Globus pallidus (tissue), 1 donor: ENCODE measurements around the gene PDE11A.

Experiments
- DNase-seq: peaks from one replicate; pipeline ENCODE4 v3.0.0-alpha.2; 2015; ENCODE audit warnings: low spot score

The PDE11A gene

DNA sequence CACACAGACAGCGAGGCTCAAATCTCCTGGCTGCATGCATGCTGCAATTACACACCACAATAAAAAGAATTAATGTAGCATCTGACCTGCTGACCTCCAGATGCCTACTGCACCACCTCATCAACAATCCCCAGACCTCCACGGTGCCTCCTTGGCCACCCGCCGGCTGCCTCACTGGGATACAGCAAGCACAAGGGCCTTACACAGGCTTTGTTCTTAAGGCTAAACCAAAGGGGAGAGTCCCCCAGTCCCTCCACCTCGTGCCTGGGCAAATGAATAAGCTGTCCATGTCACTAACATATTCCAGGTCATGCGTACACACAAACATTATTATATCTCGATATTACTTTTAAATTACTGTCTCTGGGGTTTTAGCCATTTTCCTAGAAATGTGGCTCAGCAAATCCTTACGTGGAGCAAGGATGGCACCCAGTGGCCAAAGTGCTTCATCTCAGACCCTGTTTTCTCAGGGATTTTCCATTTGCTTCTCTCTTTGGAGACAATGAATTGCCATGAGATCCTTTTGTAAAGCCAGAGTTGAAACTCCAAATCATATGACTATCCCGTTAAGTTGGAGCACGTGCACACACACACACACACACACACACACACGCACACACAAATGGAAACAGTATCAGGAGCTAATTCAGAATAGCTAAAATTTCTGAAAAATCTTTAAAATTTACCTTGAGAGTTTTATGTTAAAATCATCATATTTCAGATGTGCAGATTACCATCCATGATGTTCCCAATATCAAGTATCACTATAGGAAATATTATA, 313.8 kb downstream of the PDE11A start:
- peak; percentile 64 for DNase-seq

DNA sequence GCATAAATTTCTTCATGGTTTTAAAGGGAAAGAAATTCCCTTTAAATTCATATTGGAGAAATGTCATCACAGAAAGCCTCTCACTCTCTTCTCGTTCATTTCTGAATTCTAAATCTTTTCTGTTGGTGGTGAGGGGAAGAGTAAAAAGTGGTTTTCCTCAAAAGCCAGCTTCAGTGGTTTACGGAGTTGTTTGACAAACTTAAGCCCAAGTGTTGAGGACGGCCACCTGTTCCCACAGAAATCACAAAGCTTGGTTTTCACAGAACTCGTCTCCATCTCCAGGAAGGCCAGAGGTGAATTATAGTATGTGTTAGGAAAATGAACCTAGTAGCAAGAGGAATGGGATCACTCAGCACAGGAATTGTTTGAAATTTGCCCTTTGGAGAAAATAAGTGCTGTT, 316.2 kb downstream of the PDE11A start:
- no peak for DNase-seq

DNA sequence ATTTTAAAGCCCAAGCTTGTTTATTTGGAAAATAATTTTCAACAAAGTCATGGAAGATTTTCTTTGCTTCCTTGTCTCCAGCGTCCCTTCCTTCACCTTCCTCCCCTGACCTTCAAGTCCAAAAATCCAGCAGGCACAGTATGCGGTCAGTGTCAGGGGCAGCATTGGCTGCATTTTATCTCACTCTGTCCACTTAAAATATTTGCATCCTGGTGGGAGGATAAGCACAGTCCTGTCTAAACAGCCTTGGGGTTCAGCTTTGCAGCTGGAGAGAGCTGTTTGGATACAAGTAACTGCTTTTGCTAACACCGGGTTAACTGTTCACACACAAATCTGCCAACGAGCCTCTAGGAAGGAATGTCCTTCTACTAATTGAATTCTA, 318.1 kb downstream of the PDE11A start:
- peak; percentile 11 for DNase-seq

DNA sequence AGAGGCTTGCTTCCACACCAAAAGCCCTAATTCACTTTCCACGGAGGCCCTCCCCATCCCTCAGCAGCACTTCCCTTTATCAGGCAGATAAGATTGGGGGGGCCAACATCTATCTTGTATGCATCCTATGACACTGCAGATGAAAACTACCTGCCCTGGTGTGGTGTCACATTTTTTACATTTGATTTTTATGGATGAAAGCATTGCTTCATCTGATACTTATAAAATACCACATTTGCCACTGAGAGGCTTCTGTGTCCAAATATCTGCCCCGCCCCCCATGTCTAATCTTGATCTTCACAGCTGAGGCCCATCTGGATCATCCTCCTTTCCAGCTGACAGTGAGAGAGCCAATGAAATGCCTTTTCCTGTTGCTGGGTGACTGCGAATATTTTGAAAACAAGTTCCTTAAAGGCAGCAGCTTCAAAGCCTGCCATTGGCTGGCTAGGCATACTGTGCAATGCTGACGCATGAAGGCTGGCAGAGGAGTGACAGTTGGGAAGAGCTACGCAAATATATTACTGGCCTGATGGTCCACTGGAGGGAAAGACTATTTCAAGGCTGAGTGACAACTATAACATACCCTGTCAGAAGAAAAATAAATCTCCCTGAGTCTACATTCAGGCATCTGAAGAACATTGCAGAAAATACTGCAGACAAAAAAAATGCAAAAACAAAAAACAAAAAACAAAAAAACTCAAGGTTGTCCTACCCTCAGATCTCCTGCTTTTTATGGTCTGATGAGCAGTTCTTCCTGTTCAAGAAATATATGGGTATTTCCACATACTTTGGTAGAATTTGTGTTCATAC, 318.7 kb downstream of the PDE11A start:
- DNase-seq: peak; percentile 81

DNA sequence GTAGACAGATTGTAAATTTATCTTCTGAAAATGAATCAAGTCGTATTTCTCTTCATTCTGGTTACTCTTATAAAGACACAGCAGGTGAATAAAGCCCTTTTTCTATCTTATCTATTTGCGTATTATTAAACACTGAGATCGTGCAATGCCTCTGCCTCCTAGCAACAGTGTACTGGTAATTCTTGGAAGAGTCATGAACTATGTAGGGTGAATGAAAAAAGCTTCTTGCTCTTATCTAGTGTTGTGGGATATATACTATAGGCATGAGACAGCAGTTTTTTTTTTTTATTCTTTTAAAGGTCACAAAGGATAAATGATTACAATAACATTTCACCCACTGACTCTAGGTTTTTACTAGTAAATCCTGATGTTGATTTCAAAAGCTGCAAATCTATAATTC, 324.2 kb downstream of the PDE11A start:
- no peak for DNase-seq

DNA sequence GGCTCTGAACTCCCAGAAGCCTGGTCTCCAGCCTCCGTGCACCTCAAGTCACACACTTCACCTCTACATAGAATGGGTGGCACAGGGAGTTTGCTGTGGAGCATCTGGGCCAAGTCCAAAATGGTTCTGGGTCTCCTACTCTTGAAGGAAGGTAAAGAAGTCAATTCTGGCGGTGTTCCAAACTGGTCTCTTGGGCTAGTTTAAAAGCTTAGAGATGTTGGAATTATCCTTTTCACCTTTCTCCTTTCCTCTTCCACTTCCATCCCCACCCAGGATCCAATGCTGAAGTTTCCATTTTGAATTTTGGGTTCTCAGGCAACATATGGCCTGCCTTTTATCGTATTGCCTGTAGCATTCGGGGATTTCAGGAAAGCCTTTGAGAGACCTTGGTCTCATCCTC, 325.2 kb downstream of the PDE11A start:
- no peak for DNase-seq

DNA sequence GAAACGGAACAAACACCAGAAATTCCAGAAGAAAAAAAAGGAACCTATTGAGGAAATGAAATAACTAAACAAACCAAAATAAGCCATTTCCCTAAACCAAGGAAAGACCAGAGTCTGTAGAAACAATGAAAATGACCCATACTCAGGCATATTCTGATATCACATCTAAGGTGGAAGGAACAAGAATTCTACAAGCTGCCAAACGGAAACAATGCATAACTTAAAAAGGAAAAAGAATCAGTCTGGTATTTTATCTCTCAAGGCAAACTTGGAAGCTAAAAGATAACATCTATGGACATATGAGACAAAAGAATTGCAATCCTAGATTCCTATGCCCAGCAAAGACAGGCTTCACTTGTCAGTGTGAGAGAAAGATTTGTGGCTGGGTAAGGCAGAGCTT, 326.2 kb downstream of the PDE11A start:
- no peak for DNase-seq

DNA sequence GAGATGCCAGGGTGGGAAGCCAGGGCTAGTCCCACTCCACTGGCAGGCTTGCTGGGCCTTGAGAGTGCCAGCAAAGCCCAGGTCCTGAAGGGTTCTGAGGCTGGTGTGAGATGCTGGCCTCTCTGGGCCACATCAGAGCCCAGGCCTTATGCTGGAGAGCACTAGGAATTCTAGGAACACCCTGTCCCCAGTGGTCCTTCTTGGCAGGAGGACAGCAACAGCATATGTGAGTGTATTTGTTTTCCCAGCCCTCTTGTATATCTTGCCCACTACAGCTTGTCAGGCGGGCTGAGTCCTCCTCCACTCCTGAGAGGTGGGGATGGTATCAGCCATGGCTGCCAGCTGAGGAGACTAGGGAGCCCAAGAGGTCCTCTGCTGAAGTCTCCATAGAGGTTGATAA, 327.0 kb downstream of the PDE11A start:
- DNase-seq: no peak

DNA sequence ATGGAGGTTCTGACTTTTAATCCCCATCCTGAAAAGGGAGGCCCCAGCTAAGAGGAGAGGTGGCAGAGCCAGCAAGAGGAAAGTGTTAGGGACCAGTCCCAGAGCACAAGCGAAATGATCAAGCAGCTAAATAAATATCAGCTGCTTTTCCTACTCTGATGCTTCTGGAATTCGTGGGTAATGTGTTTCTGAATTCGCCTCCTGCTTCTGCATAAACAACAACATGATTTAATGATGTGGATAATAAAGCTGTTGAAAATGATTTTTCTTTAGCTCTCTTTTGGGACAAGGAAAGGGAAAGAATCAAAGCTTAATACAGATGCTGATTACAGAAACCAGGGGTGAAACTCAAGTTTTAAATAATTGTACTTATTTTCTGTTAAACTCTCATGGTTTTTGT, 329.7 kb downstream of the PDE11A start:
- DNase-seq: no peak

DNA sequence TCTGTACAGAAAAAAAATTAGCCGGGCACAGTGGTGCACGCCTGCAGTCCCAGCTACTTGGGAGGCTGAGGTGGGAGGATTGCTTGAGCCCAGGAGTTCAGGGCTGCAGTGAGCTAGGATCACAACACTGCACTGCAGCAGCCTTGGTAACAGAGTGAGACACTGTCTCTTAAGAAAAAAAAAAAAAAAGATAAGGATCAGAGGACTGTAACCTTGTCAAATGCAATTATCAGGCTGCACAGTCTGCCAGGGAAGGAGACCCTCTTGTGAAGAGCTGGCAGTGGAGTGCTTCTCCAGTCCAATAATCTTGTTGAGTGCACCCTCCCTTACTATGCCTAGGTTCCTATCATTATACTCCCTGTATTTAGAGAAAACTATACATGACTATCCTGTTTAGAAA, 330.7 kb downstream of the PDE11A start:
- no peak for DNase-seq

DNA sequence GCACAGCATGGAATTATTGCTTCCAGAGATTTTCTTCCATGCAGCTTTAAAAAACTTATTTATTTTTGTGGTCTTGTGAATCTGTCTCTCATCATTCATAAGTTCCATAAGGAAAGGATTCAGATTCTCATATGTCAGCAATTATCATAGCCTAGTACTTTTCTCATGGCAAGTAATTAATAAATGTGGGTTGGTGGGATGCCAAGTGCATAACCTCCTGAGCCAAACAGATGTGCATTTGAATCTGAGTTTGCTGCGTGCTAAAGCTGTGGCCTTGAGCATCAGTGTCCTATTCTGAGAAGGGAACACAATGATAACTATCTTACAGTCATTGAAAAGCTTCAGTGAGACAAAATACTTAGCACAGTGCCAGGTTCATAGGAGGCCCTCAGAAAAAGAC, 331.9 kb downstream of the PDE11A start:
- no peak for DNase-seq

DNA sequence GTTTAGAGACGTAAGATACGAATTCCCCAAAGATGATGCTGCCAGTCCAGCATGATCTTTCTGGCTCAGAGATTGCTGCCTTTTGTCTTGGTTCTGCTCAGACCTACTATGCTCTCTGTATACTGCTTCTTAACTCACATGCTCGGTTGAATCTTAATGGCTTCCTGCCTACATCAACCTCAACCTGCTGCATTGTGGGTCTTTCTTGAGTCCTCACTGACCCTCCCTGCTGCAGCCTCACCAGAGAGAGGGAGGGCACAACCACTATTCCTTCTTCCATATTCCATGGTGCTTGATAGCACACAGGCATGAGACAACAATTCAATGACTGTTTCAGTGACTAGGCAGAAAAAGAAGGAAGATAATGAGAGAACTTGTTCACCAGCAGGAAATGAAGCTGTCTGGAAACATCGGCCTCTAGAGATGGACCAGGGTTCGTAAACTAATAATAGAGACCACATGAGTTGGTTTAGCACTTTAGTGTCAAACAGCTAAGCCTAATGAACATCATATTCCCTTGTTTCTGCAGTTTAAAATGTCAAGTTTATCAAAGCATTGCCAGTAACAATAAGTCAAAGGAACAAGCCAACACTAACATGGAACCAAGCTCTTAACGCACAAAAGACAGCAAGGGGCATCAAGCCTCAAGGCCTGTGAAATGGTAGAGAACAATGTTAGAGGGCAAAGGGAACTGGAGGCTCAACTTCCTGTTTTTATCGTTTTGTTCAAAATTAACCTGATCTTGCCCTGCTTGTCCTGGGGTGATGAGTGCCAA, 333.9 kb downstream of the PDE11A start:
- DNase-seq: no peak

DNA sequence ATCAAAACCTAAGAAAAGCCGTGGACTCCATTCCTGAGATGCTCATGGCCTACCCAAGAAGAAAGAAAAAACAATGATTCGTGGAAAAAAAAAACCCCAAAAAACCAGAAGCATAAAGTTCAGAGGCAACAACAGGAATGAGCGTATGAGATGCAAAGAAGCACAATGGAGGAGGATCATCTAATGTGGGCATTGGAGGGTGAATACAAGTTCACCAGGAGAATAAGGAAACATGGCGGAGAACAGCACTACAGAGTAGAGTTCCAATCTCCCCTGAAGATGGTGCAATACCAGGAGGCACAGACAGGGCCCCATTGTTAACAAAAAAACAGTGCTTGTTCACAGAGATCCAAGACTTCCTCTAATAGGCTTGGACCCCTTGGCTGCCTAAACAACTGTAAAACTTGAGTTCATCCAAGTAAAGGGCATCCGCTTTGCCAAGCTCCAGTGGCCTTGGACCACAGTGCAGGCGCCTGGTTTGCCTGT, 337.2 kb downstream of the PDE11A start:
- no peak for DNase-seq

DNA sequence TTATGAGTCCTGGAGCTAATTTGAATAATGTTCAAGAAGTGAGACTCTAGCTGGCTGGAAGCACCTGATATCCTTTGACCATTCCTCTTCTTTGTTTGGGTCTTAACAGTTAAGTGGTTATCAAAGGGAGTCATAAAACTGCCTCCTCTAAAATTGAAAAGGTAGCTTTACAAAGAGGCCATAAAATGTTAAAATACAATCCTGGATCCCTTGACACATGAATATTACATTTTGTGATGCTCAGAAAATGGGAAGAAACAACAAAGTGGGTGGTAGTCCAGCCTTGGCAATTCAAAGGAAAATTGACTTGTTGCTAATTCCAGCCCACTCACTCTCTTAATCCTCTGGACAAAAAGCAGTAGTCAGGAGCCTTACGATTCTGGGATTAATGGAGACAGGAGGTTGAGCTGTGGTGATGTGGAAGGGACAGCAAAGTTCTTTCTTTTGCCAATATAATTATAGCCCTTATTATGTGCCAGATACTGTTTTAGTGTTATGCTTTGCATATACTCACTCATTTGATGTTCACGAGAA, 339.2 kb downstream of the PDE11A start:
- no peak for DNase-seq

DNA sequence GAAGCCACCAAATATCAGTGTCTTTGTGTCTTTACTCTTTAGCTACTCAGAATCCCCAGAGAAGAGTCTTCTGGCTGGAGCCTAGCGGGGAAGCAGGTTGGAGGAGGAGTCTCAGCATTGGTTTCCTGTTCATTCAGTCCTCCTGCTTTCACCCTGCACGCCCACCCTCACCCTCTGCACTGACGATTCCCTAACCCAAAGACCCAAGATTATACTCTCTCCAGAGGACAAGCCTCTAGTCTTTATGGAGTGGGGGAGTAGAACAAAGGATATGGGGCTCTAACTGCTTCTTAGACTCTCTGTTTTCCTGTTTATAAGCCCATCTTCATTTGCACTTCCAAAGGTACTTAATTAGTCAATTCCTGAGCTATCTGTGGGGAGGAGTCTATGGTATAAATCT, 341.2 kb downstream of the PDE11A start:
- no peak for DNase-seq

DNA sequence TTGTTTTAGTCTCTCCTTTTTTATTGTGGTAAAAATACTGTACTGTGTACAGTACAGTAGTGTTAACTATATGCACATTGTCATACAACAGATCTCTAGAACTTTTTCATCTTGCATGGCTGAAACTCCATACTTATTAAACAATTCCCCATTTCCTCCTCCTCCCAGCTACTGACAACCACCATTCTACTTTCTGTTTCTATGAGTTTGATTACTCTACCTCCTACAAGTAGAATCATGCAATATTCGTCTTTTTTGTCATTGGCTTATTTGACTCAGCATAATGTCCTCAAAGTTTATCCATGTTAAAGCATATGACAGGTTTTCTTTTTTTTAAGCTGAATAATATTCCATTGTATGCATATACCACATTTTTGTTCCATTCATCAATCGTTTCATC, 341.8 kb downstream of the PDE11A start:
- DNase-seq: no peak

DNA sequence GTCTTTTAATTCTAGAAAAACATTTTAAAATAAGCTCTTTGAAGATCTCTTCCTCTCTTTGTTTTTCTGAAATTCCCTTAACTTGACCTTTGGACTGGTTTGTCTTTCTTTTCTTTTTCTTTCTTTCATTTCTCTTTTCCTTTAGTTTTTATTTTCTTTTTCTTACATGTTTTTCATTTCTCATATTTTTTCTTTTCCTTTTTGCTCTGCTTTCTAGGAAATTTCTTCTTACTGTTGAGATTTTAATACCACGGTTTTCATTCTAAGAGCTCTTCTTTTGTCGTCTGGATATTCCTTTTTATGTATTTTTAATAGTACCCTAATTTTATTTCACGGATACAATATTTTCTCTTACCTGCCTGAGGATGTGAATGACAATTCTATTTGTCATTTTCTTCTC, 342.2 kb downstream of the PDE11A start:
- DNase-seq: no peak

DNA sequence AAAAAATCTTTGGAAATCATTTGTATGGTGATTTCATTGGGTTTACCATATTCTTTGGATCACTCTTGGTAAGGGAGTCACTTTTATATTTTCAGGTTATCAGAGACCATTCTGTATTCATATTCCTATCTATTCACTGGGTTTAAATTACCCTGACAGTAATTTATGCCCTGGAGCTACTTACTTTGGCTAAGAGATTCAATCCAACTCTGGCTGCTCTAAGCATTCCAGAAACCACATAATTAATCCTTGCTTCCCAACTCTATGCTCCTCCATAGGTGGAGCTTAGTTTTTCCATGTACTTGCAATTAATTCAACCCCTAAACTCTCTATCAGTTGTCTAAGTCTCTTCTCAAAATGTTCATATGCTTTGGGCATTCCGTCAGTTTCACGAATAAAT, 343.7 kb downstream of the PDE11A start:
- DNase-seq: no peak

DNA sequence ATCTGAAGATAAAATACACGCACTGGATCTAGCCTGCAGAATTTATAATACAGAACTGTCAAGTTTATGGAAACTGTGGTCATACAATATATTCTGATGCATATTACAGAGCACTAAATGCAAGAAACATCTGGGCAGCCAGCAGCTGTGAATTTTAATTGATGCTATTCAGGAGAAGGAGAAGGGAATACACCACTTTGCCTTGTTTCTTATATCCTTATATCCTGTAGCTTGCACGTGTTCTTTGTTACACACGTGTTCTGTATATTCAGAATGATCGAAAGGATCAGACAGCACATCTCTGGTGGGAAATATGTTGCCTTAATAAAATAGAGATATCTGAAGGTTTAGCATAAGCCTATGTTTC, 344.2 kb downstream of the PDE11A start:
- DNase-seq: no peak

DNA sequence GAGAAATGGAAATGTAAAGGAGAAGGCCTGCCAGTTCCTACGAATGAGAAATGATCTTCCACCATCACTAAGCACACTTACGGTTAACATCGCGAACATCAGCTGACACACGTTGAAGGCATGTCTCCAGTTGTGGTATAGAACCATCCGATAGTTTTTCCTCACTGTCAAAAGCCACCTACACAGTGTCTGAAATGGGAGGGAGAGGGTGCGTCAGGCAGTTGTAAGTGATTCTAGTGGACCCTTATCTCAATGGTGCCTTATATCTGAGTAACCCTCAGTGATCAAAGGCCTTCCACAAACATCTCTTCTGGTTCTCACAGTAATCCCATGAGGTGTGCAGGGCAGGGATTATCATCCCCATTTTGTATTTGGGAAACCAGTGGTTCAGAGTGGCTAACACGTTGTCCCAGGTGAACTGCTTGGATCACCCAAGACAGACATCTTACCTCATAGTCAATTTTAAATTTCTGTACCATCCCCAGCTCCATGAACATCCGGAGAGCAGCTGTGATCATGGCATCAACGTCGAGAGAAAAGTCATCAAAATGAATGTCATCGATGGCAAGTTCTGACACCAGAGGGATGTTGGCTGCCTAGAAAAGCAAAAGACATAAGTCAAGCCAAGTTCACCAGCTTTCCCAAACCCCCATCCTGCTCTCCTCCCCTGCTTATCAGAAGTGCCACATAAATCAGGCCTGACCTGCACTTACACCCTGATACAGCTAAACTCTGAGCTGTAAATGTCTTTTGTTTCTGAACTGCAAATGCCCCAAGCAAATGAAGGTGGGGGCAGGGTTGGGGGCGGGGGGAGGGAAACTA, 344.8 kb downstream of the PDE11A start:
- no peak for DNase-seq

DNA sequence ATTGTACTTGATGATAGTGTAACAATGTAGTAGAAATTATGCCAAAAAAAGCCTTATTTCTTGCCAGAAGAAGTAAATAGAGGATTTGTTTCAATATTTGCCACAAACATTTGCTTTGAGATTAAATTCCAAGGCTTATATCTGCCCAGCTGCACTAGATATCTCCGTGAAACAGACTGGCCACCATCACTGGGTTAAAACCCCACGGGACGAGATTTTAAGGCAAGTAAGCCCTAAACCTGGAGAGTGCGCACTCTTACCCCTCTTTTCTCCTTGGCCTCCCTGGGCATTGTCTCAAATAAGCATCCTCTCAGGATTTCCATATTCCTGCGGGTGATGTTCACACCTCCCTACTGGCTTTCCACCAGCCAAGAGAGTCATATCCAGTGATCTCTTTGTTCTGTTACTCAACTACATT, 345.6 kb downstream of the PDE11A start:
- DNase-seq: no peak
